PC-9 (cell line): ENCODE results near the gene KCNK6. TPM values are rescaled to one million over a fixed set of nuclear protein-coding genes. Genes with fewer than 3 reads are reported as not detected.

Experiments used
- BruUV-seq: library from RNA; stranded (reverse); fragments of 400-500 nt; replicated peaks from 2 replicates; lab custom pipeline; 2021; lab: Mats Ljungman, UMichigan
- CTCF ChIA-PET: fragments of 300-600 bp; sonication (Branson Sonifier 250); formaldehyde crosslinking; loops from one replicate; lab custom pipeline; 2022; ENCODE audit warnings: antibody characterized with exemption; lab: Charles Lee
- POLR2A ChIA-PET: fragments of 300-600 bp; sonication (Branson Sonifier 250); formaldehyde crosslinking; loops from one replicate; lab custom pipeline; 2022; ENCODE audit warnings: antibody characterized with exemption; ENCODE audit not compliant: unreplicated experiment; lab: Charles Lee
- DNase-seq, 2 experiments: peaks; one replicate each; pipeline versions ENCODE4 v3.0.0 to v3.0.0-alpha.2; 2015 to 2022; ENCODE audit warnings: mixed read lengths in 1 of 2
- H2AFZ ChIP-seq: fragments of 200-600 bp; sonication (generic); 2 replicates; pipeline ENCODE4 v1.8.1; 2017; ENCODE audit warnings: antibody characterized with exemption
- H3F3A ChIP-seq: fragments of 200-600 bp; sonication (generic); 2 replicates; pipeline ENCODE4 v1.8.1; 2017; ENCODE audit warnings: antibody characterized with exemption, mild to moderate bottlenecking, low read depth; ENCODE audit not compliant: insufficient read depth
- H3K27ac ChIP-seq: fragments of 200-600 bp; sonication (generic); 2 replicates; pipeline ENCODE4 v1.6.1; 2016; ENCODE audit warnings: mixed run types
- H3K27me3 ChIP-seq: fragments of 200-600 bp; sonication (generic); 2 replicates; pipeline ENCODE4 v1.6.1; 2016; ENCODE audit warnings: low read depth, mixed run types; ENCODE audit not compliant: insufficient read depth
- H3K36me3 ChIP-seq: fragments of 200-600 bp; sonication (generic); 2 replicates; pipeline ENCODE4 v1.6.1; 2016; ENCODE audit warnings: low read depth, mixed run types
- H3K4me1 ChIP-seq: fragments of 200-600 bp; sonication (generic); replicated peaks from 2 replicates; pipeline ENCODE4 v1.6.1; 2016; ENCODE audit warnings: mixed run types; ENCODE audit not compliant: insufficient read depth
- H3K4me2 ChIP-seq: fragments of 200-600 bp; sonication (generic); 2 replicates; pipeline ENCODE4 v1.6.1; 2017; ENCODE audit warnings: mixed run types
- H3K4me3 ChIP-seq: fragments of 200-600 bp; sonication (generic); 2 replicates; pipeline ENCODE4 v1.6.1; 2016; ENCODE audit warnings: mixed run types
- H3K79me2 ChIP-seq: fragments of 200-600 bp; sonication (generic); 2 replicates; pipeline ENCODE4 v1.6.1; 2017; ENCODE audit warnings: low read depth, mixed run types
- H3K9me2 ChIP-seq: fragments of 200-600 bp; sonication (generic); 2 replicates; pipeline ENCODE4 v1.8.1; 2017; ENCODE audit warnings: mild to moderate bottlenecking; ENCODE audit not compliant: insufficient read depth
- H3K9me3 ChIP-seq: fragments of 200-600 bp; sonication (generic); 2 replicates; pipeline ENCODE4 v1.8.1; 2016; ENCODE audit warnings: low read depth; ENCODE audit not compliant: insufficient read depth
- H4K20me1 ChIP-seq: fragments of 200-600 bp; sonication (generic); 2 replicates; pipeline ENCODE4 v1.8.1; 2017; ENCODE audit not compliant: insufficient read depth
- CTCF ChIP-seq: fragments of 200-600 bp; sonication (generic); conservative IDR thresholded peaks from 2 replicates; pipeline ENCODE4 v1.6.1; 2017; ENCODE audit warnings: mixed run types, antibody characterized with exemption, mild to moderate bottlenecking, moderate library complexity
- EZH2 ChIP-seq: fragments of 200-600 bp; sonication (generic); IDR thresholded peaks from 2 replicates; pipeline ENCODE4 v1.8.0; 2017; ENCODE audit warnings: antibody characterized with exemption, low read depth
- intact Hi-C: fragments of 100-400 bp; cut with micrococcal nuclease; formaldehyde crosslinking; loops from one replicate; pipeline ENCODE4 v1.10.0; 2022; ENCODE audit not compliant: unreplicated experiment
- total RNA-seq: library from RNA; stranded (reverse); gene quantifications from 2 replicates; pipeline ENCODE4 v1.2.3, GENCODE V29; 2021

Gene KCNK6
- total RNA-seq, 1 experiment from 2014 or later: 6.1 TPM

DNA sequence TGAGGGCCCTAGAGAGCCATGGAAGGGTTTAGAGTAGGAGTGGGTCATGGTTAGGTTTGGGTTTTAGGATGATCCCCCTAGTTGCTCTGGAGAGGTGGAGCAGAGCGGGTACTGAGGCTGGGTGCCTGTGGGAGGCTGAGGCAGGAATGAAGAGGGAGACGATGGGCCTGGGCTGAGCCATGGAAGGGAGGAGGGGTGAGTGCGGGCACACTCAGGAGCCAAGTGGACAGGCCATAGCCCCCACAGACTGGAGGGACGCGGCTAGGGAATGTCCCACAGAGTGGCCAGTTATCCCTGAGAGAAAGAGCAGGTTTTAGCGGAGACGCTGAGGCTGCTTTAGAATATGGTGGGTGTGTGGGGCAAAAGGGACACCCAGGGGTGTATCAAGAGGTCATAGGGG is 10.0 kb downstream of the KCNK6 start:
- Histone ChIP-seq H4K20me1 (no peaks in the 10 kb centered on the region), H3K9me2 (no peaks in the 10 kb centered on the region), H3K4me1 (no peaks in the 10 kb centered on the region), H3K4me2 (no peak overlapping the region), H2AFZ (no peak overlapping the region), H3K4me3 (no peak overlapping the region), H3K27me3 (no peaks in the 10 kb centered on the region), H3K79me2 (no peaks in the 10 kb centered on the region), H3K9me3 (no peaks in the 10 kb centered on the region), H3K27ac (no peak overlapping the region), H3K36me3 (no peaks in the 10 kb centered on the region), H3F3A (no peaks in the 10 kb centered on the region)
- intact Hi-C loops: no loop called here
- TSS peak; percentile 10 for BruUV-seq
- TF ChIP-seq EZH2: no peak
- TF ChIP-seq CTCF: no peak
- ChIA-PET POLR2A (no interaction called here), CTCF (interaction anchor here (0.6 kb wide), 1 partner anchor 97 kb away, joined by 5 read pairs; no protein-coding TSS in a partner anchor)
- no peak for DNase-seq

GRCh38 chr19:38331728-38332127 is 12.1 kb downstream of the KCNK6 start:
- TF ChIP-seq EZH2 (no peak), CTCF (no peak)
- no peaks in the 10 kb centered on the region for H4K20me1 ChIP-seq
- H3K9me3 ChIP-seq: no peaks in the 10 kb centered on the region
- H3K27me3 ChIP-seq: no peaks in the 10 kb centered on the region
- no peak overlapping the region for H3K4me3 ChIP-seq
- H3K27ac ChIP-seq: no peak overlapping the region
- H3K79me2 ChIP-seq: no peaks in the 10 kb centered on the region
- no peaks in the 10 kb centered on the region for H3K4me1 ChIP-seq
- ChIA-PET CTCF (interaction anchor here (0.6 kb wide), 1 partner anchor 88 kb away, joined by 3 read pairs; no protein-coding TSS in a partner anchor), POLR2A (no interaction called here)
- BruUV-seq: no TSS peak
- DNase-seq: no peak
- no peak overlapping the region for H3K4me2 ChIP-seq
- H3K36me3 ChIP-seq: no peaks in the 10 kb centered on the region
- H2AFZ ChIP-seq: no peak overlapping the region
- intact Hi-C loops: no loop called here
- no peaks in the 10 kb centered on the region for H3K9me2 ChIP-seq
- peaks cover 3% of the 10 kb centered on the region; the same call in 1 of the 2 replicates for H3F3A ChIP-seq

GRCh38 chr19:38333245-38333644 is 13.6 kb downstream of the KCNK6 start:
- no TSS peak for BruUV-seq
- no peak for TF ChIP-seq EZH2

More at GRCh38 chr19:38333245-38333644, 13.6 kb downstream of the KCNK6 start:
- Histone ChIP-seq H3F3A (peaks cover 7% of the 10 kb centered on the region; the same call in 1 of the 2 replicates), H2AFZ (no peak overlapping the region), H3K27ac (no peak overlapping the region), H3K79me2 (no peaks in the 10 kb centered on the region), H3K4me2 (no peak overlapping the region), H3K27me3 (no peaks in the 10 kb centered on the region), H3K9me2 (no peaks in the 10 kb centered on the region), H3K4me3 (no peak overlapping the region), H4K20me1 (no peaks in the 10 kb centered on the region), H3K36me3 (no peaks in the 10 kb centered on the region), H3K4me1 (peaks cover 5% of the 10 kb centered on the region), H3K9me3 (no peaks in the 10 kb centered on the region)
- ChIA-PET CTCF (no interaction called here), POLR2A (no interaction called here)
- DNase-seq: no peak
- intact Hi-C loops: no loop called here
